ENCODE data around the gene DDX11.
"Not testable (repeated sequence)": the region's sequence is repeated elsewhere in the genome, so short reads cannot be mapped to it uniquely, and the experiment has no call there.

The DDX11 gene

GRCh38 chr12:31070971-31071740, 2.5 kb upstream of the DDX11 start:
- not testable (repeated sequence) for DNase-seq

DNA sequence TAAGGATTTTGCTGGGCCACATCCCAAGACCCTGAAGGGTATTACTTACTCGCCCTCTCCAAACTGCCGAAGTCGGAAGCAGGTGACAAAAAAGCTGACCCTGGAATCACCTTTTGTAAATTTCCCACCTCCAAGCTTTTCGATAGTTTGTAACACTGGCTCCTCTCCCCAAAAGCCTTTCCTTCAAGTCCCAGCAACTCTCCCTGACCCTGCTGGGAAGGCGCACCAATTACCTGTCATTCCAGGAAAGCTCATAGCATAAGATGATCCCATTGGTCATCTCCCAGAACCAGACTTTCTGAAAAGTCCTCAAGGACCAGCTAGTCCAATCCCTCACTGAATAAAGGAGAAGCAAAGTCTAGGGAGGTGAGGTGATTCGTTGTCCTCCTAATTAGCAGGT, 698 bp upstream of the DDX11 start:
- DNase-seq, result not testable (repeated sequence)

GRCh38 chr12:31074333-31074874, 744 bp downstream of the DDX11 start:
- peak in 1 of 2 donors; percentile 46 for DNase-seq

- not testable (repeated sequence) for DNase-seq
Observed at GRCh38 chr12:31076150-31076549, 2.5 kb downstream of the DDX11 start.

DNA sequence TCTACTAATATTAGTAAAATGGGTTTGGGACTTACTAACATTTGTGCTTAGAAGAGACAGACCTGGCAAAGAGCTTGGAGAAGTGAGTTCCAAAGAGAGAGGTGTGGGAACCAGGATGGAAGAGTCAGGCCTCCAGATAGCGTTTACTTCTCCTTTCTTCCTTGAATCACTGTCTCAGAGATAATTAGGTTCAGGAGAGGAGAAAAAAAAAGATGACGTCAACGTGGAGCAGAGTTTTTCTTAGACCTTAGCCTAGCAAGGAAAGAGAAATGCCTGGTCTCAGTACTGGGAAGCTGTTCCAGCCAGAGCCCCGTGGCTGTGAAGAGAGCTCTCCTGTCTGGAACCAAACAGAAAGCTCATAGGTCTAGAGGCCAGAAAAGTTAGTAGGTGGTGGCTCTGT, 3.4 kb downstream of the DDX11 start:
- DNase-seq, result not testable (repeated sequence)

DNA sequence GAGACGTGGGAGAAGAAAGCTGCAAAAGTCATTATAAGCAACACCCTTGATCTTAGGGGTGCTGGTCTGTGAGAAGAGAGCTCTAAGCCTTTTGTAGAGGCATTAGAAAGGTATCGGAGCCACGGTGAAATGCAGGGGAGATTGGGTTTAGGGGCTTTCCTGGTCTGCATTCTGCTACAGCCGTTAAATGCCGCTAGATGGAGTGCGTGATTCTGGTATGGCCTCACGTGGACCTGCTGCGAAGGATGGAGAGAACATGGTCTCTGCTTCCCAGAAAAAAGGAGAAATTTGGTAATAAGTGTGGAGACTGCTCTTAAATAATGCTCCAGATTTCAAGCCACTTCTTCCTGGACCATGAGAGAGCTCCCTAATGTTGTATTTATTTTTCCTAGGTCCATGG, 4.3 kb downstream of the DDX11 start:
- DNase-seq, result not testable (repeated sequence)

DNA sequence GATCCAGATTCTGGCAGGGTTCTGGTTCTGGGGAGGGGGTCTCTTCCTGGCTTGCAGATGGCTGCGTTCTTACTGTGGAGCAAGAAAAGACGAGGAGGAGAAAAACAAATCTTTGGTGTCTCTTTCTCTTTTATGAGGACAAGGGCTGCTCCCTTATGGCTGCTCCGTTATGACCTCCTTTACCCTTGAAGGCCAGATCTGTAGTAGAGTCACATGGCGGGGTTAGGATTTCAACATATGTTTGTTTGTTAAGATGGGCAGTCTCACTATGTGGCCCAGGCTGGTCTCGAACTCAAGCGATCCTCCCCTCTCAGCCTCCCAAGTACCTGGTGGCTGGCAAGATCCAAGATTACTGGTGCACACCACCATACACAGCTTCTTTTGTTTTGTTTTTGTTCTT, 5.8 kb downstream of the DDX11 start:
- DNase-seq, result not testable (repeated sequence)

DNA sequence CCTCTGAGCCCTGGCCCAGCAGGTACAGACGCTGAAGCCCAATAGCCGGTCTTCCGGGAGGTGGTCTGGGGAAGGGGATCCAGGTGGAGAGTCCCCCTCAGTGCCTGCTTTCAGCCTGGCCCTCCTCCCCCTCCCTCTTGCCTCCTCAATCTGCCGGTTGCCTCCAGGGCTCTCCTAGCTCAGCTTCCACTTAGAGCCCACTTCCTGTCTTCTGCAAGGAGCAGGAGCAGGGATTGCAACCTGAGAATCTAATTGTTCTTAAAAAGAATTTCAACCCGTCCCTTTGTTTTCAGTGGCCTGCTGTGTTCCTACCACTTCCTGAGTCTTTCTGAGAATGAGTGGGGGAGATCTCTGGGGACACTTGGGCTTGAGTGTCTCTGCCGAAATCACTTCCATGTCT, 6.6 kb downstream of the DDX11 start:
- not testable (repeated sequence) for DNase-seq

DNA sequence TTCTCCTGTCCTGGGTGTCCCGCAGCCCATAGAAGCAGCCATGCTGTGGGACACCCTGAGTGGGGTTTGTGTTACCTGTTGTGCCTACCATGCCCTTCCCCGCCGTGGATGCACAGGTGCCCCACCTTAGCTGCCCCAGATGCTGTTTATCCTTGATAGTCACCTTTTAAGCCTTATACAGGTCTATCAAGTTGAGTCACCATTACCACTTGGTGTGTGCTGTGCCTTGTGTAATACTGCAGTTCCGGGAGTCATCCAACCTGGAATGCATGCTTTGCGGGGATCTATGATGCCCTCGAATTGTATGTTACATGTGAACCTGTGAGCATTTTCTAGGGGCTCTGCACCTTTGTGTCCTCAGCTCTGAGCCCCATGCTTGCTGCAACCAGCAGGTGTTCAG, 7.6 kb downstream of the DDX11 start:
- DNase-seq, result not testable (repeated sequence)

- not testable (repeated sequence) for DNase-seq
Observed at GRCh38 chr12:31084241-31084640, 10.6 kb downstream of the DDX11 start.

DNA sequence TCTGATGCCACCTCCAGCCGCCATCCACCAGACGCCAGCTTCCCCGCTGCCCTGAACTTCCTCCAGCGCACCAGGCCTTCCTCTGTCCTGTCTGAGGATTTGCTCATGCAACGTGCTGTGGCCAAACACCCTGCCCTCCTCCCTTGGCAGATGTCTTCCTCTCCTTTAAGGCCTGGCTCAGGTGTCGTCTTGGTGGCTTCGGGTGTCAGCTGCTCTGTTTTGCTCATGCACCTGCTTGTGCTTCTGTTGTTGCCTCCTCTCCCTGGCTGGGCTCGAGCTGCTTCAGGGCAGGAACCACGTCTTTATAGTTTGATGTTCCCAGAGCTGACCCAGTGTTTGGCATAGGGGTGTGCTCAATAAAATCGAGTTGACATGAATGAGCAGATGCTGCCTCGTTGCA, 12.4 kb downstream of the DDX11 start:
- not testable (repeated sequence) for DNase-seq

GRCh38 chr12:31087486-31087885, 13.8 kb downstream of the DDX11 start:
- DNase-seq, result not testable (repeated sequence)

GRCh38 chr12:31087956-31088355, 14.3 kb downstream of the DDX11 start:
- not testable (repeated sequence) for DNase-seq

- no peak for DNase-seq
Observed at GRCh38 chr12:31089072-31089471, 15.4 kb downstream of the DDX11 start.

- DNase-seq, result not testable (repeated sequence)
Observed at GRCh38 chr12:31091629-31092028, 18.0 kb downstream of the DDX11 start.

DNA sequence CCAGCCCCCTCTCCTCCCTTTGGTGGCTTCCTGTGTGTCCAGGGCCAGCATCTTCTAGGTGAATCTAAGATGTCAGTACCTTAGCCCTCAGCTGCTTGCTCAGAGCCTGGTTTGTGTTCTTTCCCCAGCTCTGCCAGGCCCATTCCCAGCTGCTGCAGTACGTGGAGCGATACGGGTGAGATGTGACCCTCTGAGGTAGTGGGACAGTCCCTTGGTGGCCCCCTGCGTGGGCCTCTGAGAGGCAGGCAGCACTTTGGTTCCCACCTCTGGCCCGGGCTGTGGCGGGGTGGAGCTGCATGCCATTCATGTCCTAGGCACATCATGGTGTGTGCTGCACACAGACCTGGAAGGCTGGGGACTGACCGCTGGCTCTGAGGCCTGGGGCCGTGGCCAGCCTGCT, 19.1 kb downstream of the DDX11 start:
- not testable (repeated sequence) for DNase-seq

GRCh38 chr12:31095080-31095860, 21.6 kb downstream of the DDX11 start:
- not testable (repeated sequence) for DNase-seq

GRCh38 chr12:31096251-31097065, 22.8 kb downstream of the DDX11 start:
- DNase-seq, result not testable (repeated sequence)

DNA sequence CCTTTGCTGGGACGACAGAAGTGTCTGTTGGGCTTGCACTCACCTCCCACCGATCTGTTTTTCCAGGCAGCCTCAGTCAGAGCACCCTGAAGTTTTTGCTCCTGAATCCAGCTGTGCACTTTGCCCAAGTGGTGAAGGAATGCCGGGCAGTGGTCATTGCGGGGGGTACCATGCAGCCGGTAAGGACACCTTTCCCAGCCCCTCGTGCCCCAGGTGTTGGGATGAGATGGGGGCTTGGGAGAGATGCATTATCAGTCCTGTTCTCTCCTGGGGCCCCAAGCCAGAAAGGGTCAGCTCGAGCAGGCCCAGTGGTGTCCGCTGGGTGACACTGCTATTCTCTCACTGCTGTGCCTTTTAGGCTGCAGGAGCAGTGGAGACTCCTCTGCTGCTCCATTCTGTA, 24.2 kb downstream of the DDX11 start:
- DNase-seq, result not testable (repeated sequence)

GRCh38 chr12:31098363-31098762, 24.7 kb downstream of the DDX11 start:
- not testable (repeated sequence) for DNase-seq

GRCh38 chr12:31098771-31099170, 25.1 kb downstream of the DDX11 start:
- DNase-seq, result not testable (repeated sequence)

- not testable (repeated sequence) for DNase-seq
Observed at GRCh38 chr12:31099434-31099833, 25.8 kb downstream of the DDX11 start.
